HepG2 (cell line): ENCODE results near the gene ZNF792. TPM values are rescaled to one million over a fixed set of nuclear protein-coding genes. Genes with fewer than 3 reads are reported as not detected.

Experiments used
- ATAC-seq: fragments of 200-7000 bp; cut with Tn5 transposase; 3 replicates; pipeline ENCODE4 v1.9.1; 2020; ENCODE audit warnings: mild to moderate bottlenecking, moderate library complexity
- BruUV-seq: library from RNA; stranded (reverse); fragments of 400-500 nt; replicated peaks from 2 replicates; lab custom pipeline; 2021; lab: Mats Ljungman, UMichigan
- CTCF ChIA-PET: fragments of 300-600 bp; formaldehyde crosslinking; extraction: SDS; loops from one replicate; lab custom pipeline; 2021; ENCODE audit warnings: low total read pairs, inconsistent platforms, low intra/inter-chr PET ratio; lab: Yijun Ruan, JAX
- POLR2A ChIA-PET: fragments of 350-600 bp; sonication (Branson Sonifier 250); formaldehyde crosslinking; loops from one replicate; lab custom pipeline; 2020; ENCODE audit warnings: antibody characterized with exemption, inconsistent platforms; lab: Yijun Ruan, JAX
- DNase-seq: peaks from one replicate; pipeline ENCODE4 v3.0.0-alpha.2; 2015; ENCODE audit warnings: low spot score
- FAIRE-seq: peaks from 3 replicates; lab custom pipeline; 2011; peaks lifted over from hg19 to GRCh38; lab: Jason Lieb, UNC
- H2AFZ ChIP-seq: one replicate; pipeline ENCODE4 v1.6.1; 2011; ENCODE audit warnings: low read length, inconsistent platforms
- H3K27ac ChIP-seq: fragments of 300-600 bp; 3 replicates; pipeline ENCODE4 v1.8.0; 2011; ENCODE audit warnings: mixed run types, mild to moderate bottlenecking, mixed read lengths, low read length, inconsistent platforms; ENCODE audit not compliant: insufficient read depth; ENCODE audit errors: extremely low read length
- H3K27me3 ChIP-seq, 2 experiments: fragments of 200-600 bp in 1 of 2; 2 replicates in 1 of 2; 3 replicates in 1 of 2; pipeline versions ENCODE4 v1.6.0 to v1.8.0; 2011; ENCODE audit warnings: low read length in 2 of 2, mild to moderate bottlenecking in 2 of 2, moderate library complexity in 2 of 2, inconsistent platforms in 1 of 2; ENCODE audit not compliant: insufficient read depth in 2 of 2, control insufficient read depth in 1 of 2
- H3K36me3 ChIP-seq, 2 experiments: fragments of 200-600 bp in 1 of 2; replicated peaks in 1 of 2; 2 replicates in 1 of 2; 3 replicates in 1 of 2; pipeline versions ENCODE4 v1.5.1 to v1.8.0; 2011; ENCODE audit warnings: low read length in 2 of 2, inconsistent platforms in 1 of 2; ENCODE audit not compliant: insufficient read depth in 2 of 2, control insufficient read depth in 1 of 2
- H3K4me1 ChIP-seq: 2 replicates; pipeline ENCODE4 v1.5.1; 2012; ENCODE audit warnings: low read length, inconsistent platforms; ENCODE audit not compliant: insufficient read depth
- H3K4me2 ChIP-seq: 2 replicates; pipeline ENCODE4 v1.6.0; 2011; ENCODE audit warnings: low read depth, low read length, inconsistent platforms
- H3K4me3 ChIP-seq, 3 experiments: fragments of 200-600 bp in 1 of 3; sonication (generic), shearing (Covaris generic) in 1 of 3; replicated peaks in 1 of 3; 2 replicates each; pipeline ENCODE4 v1.5.1; 2011 to 2016; ENCODE audit warnings: low read length in 3 of 3, inconsistent platforms in 2 of 3, low read depth in 2 of 3, mild to moderate bottlenecking in 2 of 3, control low read depth in 1 of 3, mixed read lengths in 1 of 3; ENCODE audit not compliant: insufficient read depth in 1 of 3
- H3K79me2 ChIP-seq: one replicate; pipeline ENCODE4 v1.6.1; 2011; ENCODE audit warnings: low read length, inconsistent platforms; ENCODE audit not compliant: insufficient read depth
- H3K9ac ChIP-seq: 2 replicates; pipeline ENCODE4 v1.6.0; 2011; ENCODE audit warnings: mild to moderate bottlenecking, low read depth, low read length, inconsistent platforms; ENCODE audit not compliant: insufficient read depth
- H3K9me3 ChIP-seq: 2 replicates; pipeline ENCODE4 v1.5.1; 2012; ENCODE audit warnings: mild to moderate bottlenecking, low read length
- H4K20me1 ChIP-seq: 2 replicates; pipeline ENCODE4 v1.6.0; 2011; ENCODE audit warnings: inconsistent platforms, mild to moderate bottlenecking, low read length, moderate library complexity; ENCODE audit not compliant: insufficient read depth
- AKAP8 ChIP-seq: sonication (generic); formaldehyde crosslinking; IDR thresholded peaks from 2 replicates; pipeline ENCODE4 v1.5.1; 2020; ENCODE audit warnings: mild to moderate bottlenecking, missing genetic modification reagents
- ARNT ChIP-seq: fragments of 450-650 bp; IDR thresholded peaks from 2 replicates; pipeline ENCODE4 v1.6.1; 2017
- BCL6 ChIP-seq: IDR thresholded peaks from 2 replicates; pipeline ENCODE4 v1.6.1; 2016; ENCODE audit warnings: missing genetic modification reagents, missing compliant biosample characterization
- BRCA1 ChIP-seq: sonication (generic); formaldehyde crosslinking; IDR thresholded peaks from 2 replicates; pipeline ENCODE4 v1.4.0; 2020; ENCODE audit warnings: missing genetic modification reagents
- FOXA3 ChIP-seq: IDR thresholded peaks from 2 replicates; pipeline ENCODE4 v1.6.1; 2016; ENCODE audit warnings: missing genetic modification reagents, missing compliant biosample characterization
- HHEX ChIP-seq: IDR thresholded peaks from 2 replicates; pipeline ENCODE4 v1.6.1; 2016; ENCODE audit warnings: control low read depth
- HOXA3 ChIP-seq: sonication (generic); formaldehyde crosslinking; IDR thresholded peaks from 2 replicates; pipeline ENCODE4 v1.5.0; 2020; ENCODE audit warnings: missing genetic modification reagents
- IKZF1 ChIP-seq: fragments of 450-650 bp; IDR thresholded peaks from 2 replicates; pipeline ENCODE4 v1.7.1; 2016
- ISL2 ChIP-seq: sonication (generic); formaldehyde crosslinking; IDR thresholded peaks from 2 replicates; pipeline ENCODE4 v1.5.0; 2020; ENCODE audit warnings: missing genetic modification reagents
- MEF2D ChIP-seq: sonication (generic); formaldehyde crosslinking; IDR thresholded peaks from 2 replicates; pipeline ENCODE4 v1.5.1; 2020; ENCODE audit warnings: mild to moderate bottlenecking, missing genetic modification reagents
- PHF21A ChIP-seq: sonication (generic); formaldehyde crosslinking; IDR thresholded peaks from 2 replicates; pipeline ENCODE4 v1.5.0; 2020; ENCODE audit warnings: mild to moderate bottlenecking, missing genetic modification reagents
- RXRB ChIP-seq: IDR thresholded peaks from 2 replicates; pipeline ENCODE4 v1.6.1; 2016; ENCODE audit warnings: borderline replicate concordance, missing genetic modification reagents, missing compliant biosample characterization
- SALL2 ChIP-seq: sonication (generic); formaldehyde crosslinking; IDR thresholded peaks from 2 replicates; pipeline ENCODE4 v1.8.1; 2023; ENCODE audit warnings: mild to moderate bottlenecking, missing genetic modification reagents, inconsistent platforms
- SRY ChIP-seq: sonication (generic); formaldehyde crosslinking; IDR thresholded peaks from 2 replicates; pipeline ENCODE4 v1.8.0; 2022; ENCODE audit warnings: mild to moderate bottlenecking, missing genetic modification reagents
- TCF7 ChIP-seq: sonication (generic); IDR thresholded peaks from 2 replicates; pipeline ENCODE4 v1.6.1; 2016; ENCODE audit warnings: antibody characterized with exemption, low read depth
- ZBTB7A ChIP-seq: sonication (generic); formaldehyde crosslinking; IDR thresholded peaks from 2 replicates; pipeline ENCODE4 v1.8.0; 2022; ENCODE audit warnings: mild to moderate bottlenecking, missing genetic modification reagents
- ZNF138 ChIP-seq: sonication (generic); formaldehyde crosslinking; IDR thresholded peaks from 2 replicates; pipeline ENCODE4 v1.5.0; 2020; ENCODE audit warnings: mild to moderate bottlenecking, low read depth, missing genetic modification reagents
- ZNF333 ChIP-seq: sonication (generic); formaldehyde crosslinking; IDR thresholded peaks from 2 replicates; pipeline ENCODE4 v1.4.0; 2020; ENCODE audit warnings: mild to moderate bottlenecking, missing genetic modification reagents, borderline replicate concordance
- ZNF484 ChIP-seq: sonication (generic); formaldehyde crosslinking; IDR thresholded peaks from 2 replicates; pipeline ENCODE4 v1.5.1; 2020; ENCODE audit warnings: mild to moderate bottlenecking, low read depth, missing genetic modification reagents, borderline replicate concordance
- ZNF550 ChIP-seq: sonication (generic); formaldehyde crosslinking; IDR thresholded peaks from 2 replicates; pipeline ENCODE4 v1.4.0; 2020; ENCODE audit warnings: mild to moderate bottlenecking, missing genetic modification reagents, borderline replicate concordance
- ZNF598 ChIP-seq: sonication (generic); formaldehyde crosslinking; IDR thresholded peaks from 2 replicates; pipeline ENCODE4 v1.5.1; 2020; ENCODE audit warnings: mild to moderate bottlenecking, missing genetic modification reagents, borderline replicate concordance
- ZNF7 ChIP-seq: IDR thresholded peaks from 2 replicates; pipeline ENCODE4 v1.6.1; 2016; ENCODE audit warnings: missing biosample characterization, missing genetic modification reagents
- ZNF724P ChIP-seq: sonication (generic); formaldehyde crosslinking; IDR thresholded peaks from 2 replicates; pipeline ENCODE4 v1.8.0; 2022; ENCODE audit warnings: missing genetic modification reagents, borderline replicate concordance
- WGBS: methylation state at CpG from one replicate; pipeline ENCODE4 v1.1.6; 2017; ENCODE audit warnings: low lambda C conversion rate; 5-methylcytosine and 5-hydroxymethylcytosine counted together
- in situ Hi-C: cut with HindIII; loops from 2 replicates; pipeline ENCODE4 v1.10.0; 2017; ENCODE audit warnings: low pct_unique_long_range_greater_than_20kb; ENCODE audit not compliant: extremely low pct_ligation_motif_present
- intact Hi-C: fragments of 100-400 bp; cut with micrococcal nuclease; formaldehyde crosslinking; loops from one replicate; pipeline ENCODE4 v1.10.0; 2022; ENCODE audit not compliant: unreplicated experiment
- polyA plus RNA-seq, 8 experiments: library from polyadenylated mRNA; depleted of rRNA in 3 of 8; stranded (reverse) in 7 of 8; unstranded in 1 of 8; fragments of >200 nt; fragmentation: Illumina TruSeq in 4 of 8; extraction: Trizol in 4 of 8; gene quantifications; 2 replicates each; pipeline versions ENCODE4 v1.2.1 to v1.2.3, GENCODE V29; 2011 to 2016; ENCODE audit warnings: low read depth in 4 of 8, missing spikeins in 1 of 8, mixed read lengths in 1 of 8; ENCODE audit not compliant: insufficient read depth in 1 of 8
- total RNA-seq, 5 experiments: library from RNA; depleted of rRNA; stranded (reverse); fragments of >200 nt; fragmentation: Illumina TruSeq; extraction: Trizol; gene quantifications; 2 replicates each; pipeline ENCODE4 v1.2.3, GENCODE V29; 2016; ENCODE audit warnings: low read depth in 1 of 5
- TF ChIP-seq, protein P1 (sequence below): sonication (generic); formaldehyde crosslinking; IDR thresholded peaks from 2 replicates; pipeline ENCODE4 v1.4.0; 2020; ENCODE audit warnings: mild to moderate bottlenecking, missing genetic modification reagents

The ZNF792 gene
- total and polyA plus RNA-seq, 2 of the 13 experiments (the other 11 are each of a cell fraction or from before 2014, with no cell fraction given): 5.5 to 11.5 TPM

DNA sequence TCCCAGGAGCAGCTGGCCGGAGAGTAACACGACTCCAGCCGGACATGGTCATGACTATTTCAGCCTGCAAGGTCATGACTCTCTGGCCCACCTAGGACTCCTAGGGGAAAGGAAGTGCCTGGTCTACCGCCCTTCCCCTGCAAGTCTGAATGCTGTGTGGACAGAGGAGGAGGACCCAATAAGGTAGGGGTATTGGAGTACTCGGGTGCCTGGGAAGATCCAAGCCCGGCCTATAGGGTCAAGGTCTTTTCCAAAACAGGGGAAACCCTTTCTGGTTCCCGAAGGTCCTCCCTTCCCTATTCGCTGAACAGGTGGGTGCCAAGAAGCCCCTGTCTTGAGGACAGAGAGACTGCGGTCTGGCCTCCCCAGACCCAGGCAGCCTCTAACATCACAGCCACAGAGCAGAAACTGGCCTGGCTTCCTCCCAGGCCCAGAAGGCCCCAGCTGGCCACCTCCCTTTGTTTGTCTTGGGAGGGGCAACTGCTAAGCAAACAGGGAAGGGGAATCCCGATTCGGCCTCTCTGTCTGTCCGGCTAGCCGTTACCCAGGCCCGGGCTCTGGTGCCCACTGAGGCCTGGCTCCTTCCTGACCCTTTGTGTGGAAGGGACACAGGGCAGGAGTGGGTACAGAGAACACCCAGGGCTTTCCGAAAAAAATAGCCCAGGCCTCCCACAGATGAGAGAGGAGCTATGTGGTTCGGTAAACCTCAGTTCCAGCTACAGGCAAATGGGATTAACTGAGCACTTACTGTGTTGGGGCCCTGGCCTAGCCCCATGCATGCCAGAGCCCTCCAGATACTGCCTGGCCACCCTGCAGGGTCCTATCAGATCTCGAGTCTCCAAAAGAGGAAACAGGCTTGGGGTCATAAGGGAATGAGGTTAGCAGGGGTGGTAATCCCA lies 30.9 kb upstream of the ZNF792 start (continued):
- TF ChIP-seq TCF7 (peak; percentile 58), ZNF7 (CRISPR knock-in tag) (no peak), BCL6 (CRISPR knock-in tag) (peak; percentile 86), PHF21A (CRISPR knock-in tag) (peak; percentile 75), ZNF333 (CRISPR knock-in tag) (peak; percentile 39; the same call in 1 of the 2 replicates), SALL2 (CRISPR knock-in tag) (peak; percentile 7; the same call in 1 of the 2 replicates), ZNF484 (CRISPR knock-in tag) (no peak), ZNF598 (CRISPR knock-in tag) (peak; percentile 58; the same call in 1 of the 2 replicates), HHEX (CRISPR knock-in tag) (peak; percentile 68; the same call in 1 of the 2 replicates)

DNA sequence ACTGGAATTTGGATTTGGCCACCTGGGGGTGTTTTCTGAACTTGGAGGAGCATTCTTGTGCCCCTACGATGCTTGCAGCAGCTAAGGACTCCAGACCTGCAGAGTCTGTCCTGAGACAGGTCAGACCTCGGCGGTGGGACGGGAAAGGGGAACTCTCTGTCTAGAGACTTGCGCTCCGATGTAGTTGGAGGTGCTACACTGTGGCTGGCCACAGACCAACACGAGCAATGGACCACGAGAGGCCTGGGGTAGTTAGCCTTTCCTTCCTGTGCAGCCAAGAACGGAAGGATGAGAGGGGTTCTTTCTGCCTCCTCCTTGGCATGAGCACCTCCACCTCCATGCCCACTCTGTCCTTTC lies 30.2 kb upstream of the ZNF792 start:
- CTCF ChIA-PET: no interaction called here
- Histone ChIP-seq H3K36me3 (no peaks in the 10 kb centered on the region), H3K4me1 (peaks cover 77% of the 10 kb centered on the region), H3K79me2 (no peaks in the 10 kb centered on the region), H3K9ac (peak overlapping the region; percentile 64), H3K4me2 (peak overlapping the region; percentile 98), H3K27ac (peak overlapping the region; percentile 59), H3K27me3 (peaks cover 0 to 17% of the 10 kb centered on the region in 2 experiments; a peak in 3 of 5 replicates), H4K20me1 (no peaks in the 10 kb centered on the region), H2AFZ (no peak overlapping the region), H3K9me3 (no peaks in the 10 kb centered on the region), H3K4me3 (peak overlapping the region; percentile 29 to 68 (median 41); a peak in 5 of 6 replicates)
- WGBS: 8% methylated on average over 2 of the region's 9 CpGs
- in situ Hi-C loops: no loop called here
- intact Hi-C loops: loop anchor here (2.0 kb wide), 1 partner anchor 21 kb away; no protein-coding TSS in a partner anchor
- DNase-seq: no peak
- peak; percentile 43 for ATAC-seq
- no TSS peak for BruUV-seq
- POLR2A ChIA-PET: interaction anchor here (1.0 to 4.4 kb wide), 6 partner anchors 9 to 68 kb away, joined by 3 to 75 read pairs (median 8); partner anchors contain the start of gene ZNF30
- no peak for FAIRE-seq
- TF ChIP-seq ZNF724P (CRISPR knock-in tag): no peak
- TF ChIP-seq ISL2 (CRISPR knock-in tag): no peak
- TF ChIP-seq RXRB (CRISPR knock-in tag): no peak
- TF ChIP-seq, protein P1, sequence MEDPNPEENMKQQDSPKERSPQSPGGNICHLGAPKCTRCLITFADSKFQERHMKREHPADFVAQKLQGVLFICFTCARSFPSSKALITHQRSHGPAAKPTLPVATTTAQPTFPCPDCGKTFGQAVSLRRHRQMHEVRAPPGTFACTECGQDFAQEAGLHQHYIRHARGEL (CRISPR knock-in tag): no peak
- 0 out of 2 replicates have a peak, but pooled peaks have one; percentile 6 for TF ChIP-seq ZBTB7A (CRISPR knock-in tag)
- TF ChIP-seq ARNT: no peak
- TF ChIP-seq SRY (CRISPR knock-in tag): peak; percentile 11; the same call in 1 of the 2 replicates
- no peak for TF ChIP-seq BRCA1 (CRISPR knock-in tag)
- TF ChIP-seq ZNF550: no peak
- peak; percentile 5; the same call in 1 of the 2 replicates for TF ChIP-seq AKAP8 (CRISPR knock-in tag)
- 0 out of 2 replicates have a peak, but pooled peaks have one; percentile 34 for TF ChIP-seq ZNF138
- no peak for TF ChIP-seq FOXA3 (CRISPR knock-in tag)
- TF ChIP-seq HOXA3 (CRISPR knock-in tag): 0 out of 2 replicates have a peak, but pooled peaks have one; percentile 18
- TF ChIP-seq MEF2D: no peak
- no peak for TF ChIP-seq IKZF1
